ENCODE measurements around the gene PRH1.

The PRH1 gene

GRCh38 chr12:10838461-10838860, 45.6 kb downstream of the PRH1 start:
- DNase-seq (ENCODE audit: low read depth), result no peak

All from HS-5 (cell line).